Endothelial cell of umbilical vein (primary cell): Measurements from ENCODE around the gene ACTL10. TPM values are rescaled to one million over a fixed set of nuclear protein-coding genes. Genes with fewer than 3 reads are reported as not detected.

Source experiments
- BruUV-seq: library from RNA; stranded (reverse); fragments of 400-500 nt; replicated peaks from 2 replicates; lab custom pipeline; 2021; lab: Mats Ljungman, UMichigan
- CTCF ChIA-PET: fragments of 300-600, 350-600 bp; sonication (Branson Sonifier 250); formaldehyde crosslinking; loops from one replicate; lab custom pipeline; 2021; ENCODE audit warnings: antibody characterized with exemption, inconsistent platforms; lab: Charles Lee
- POLR2A ChIA-PET: fragments of 300-600, 350-600 bp; sonication (Branson Sonifier 250); formaldehyde crosslinking; loops from one replicate; lab custom pipeline; 2021; ENCODE audit warnings: antibody characterized with exemption, inconsistent platforms; lab: Charles Lee
- DNase-seq: peaks from one replicate; pipeline ENCODE4 v3.0.0-alpha.2; 2011; ENCODE audit warnings: low read depth, low spot score
- FAIRE-seq: peaks from 2 replicates; lab custom pipeline; 2011; peaks lifted over from hg19 to GRCh38; lab: Jason Lieb, UNC
- H2AFZ ChIP-seq: 2 replicates; pipeline ENCODE4 v1.6.0; 2012; ENCODE audit warnings: low read depth, low read length, control low read depth, inconsistent platforms
- H3K27ac ChIP-seq: 2 replicates; pipeline ENCODE4 v1.5.1; 2011; ENCODE audit warnings: low read depth, mild to moderate bottlenecking, control low read depth, low read length, moderate library complexity; ENCODE audit not compliant: insufficient read depth
- H3K27me3 ChIP-seq, 2 experiments: 2 replicates each; pipeline versions ENCODE4 v1.6.0 to v1.6.1; 2011; ENCODE audit warnings: low read length in 2 of 2, mixed read lengths in 1 of 2; ENCODE audit not compliant: control insufficient read depth in 2 of 2, insufficient read depth in 2 of 2
- H3K36me3 ChIP-seq, 2 experiments: 2 replicates in 1 of 2; 3 replicates in 1 of 2; pipeline ENCODE4 v1.5.1; 2011; ENCODE audit warnings: low read length in 2 of 2, mild to moderate bottlenecking in 1 of 2, moderate library complexity in 1 of 2; ENCODE audit not compliant: control insufficient read depth in 2 of 2, insufficient read depth in 2 of 2; ENCODE audit errors: extremely low read depth in 1 of 2
- H3K4me1 ChIP-seq: 3 replicates; pipeline ENCODE4 v1.5.1; 2011; ENCODE audit warnings: mild to moderate bottlenecking, low read length; ENCODE audit not compliant: control insufficient read depth, insufficient read depth; ENCODE audit errors: extremely low read depth
- H3K4me2 ChIP-seq: 2 replicates; pipeline ENCODE4 v1.6.1; 2011; ENCODE audit warnings: low read length, control low read depth, mixed read lengths; ENCODE audit not compliant: insufficient read depth
- H3K4me3 ChIP-seq, 3 experiments: fragments of 200-600 bp in 1 of 3; sonication (generic), shearing (Covaris generic) in 1 of 3; replicated peaks in 1 of 3; 2 replicates each; pipeline ENCODE4 v1.5.1; 2011 to 2016; ENCODE audit warnings: control low read depth in 3 of 3, low read length in 3 of 3, mild to moderate bottlenecking in 2 of 3, inconsistent platforms in 1 of 3, low read depth in 1 of 3, moderate library complexity in 1 of 3; ENCODE audit not compliant: insufficient read depth in 1 of 3
- H3K79me2 ChIP-seq: 2 replicates; pipeline ENCODE4 v1.6.0; 2012; ENCODE audit warnings: low read length, inconsistent platforms; ENCODE audit not compliant: control insufficient read depth, insufficient read depth
- H3K9ac ChIP-seq: replicated peaks from 2 replicates; pipeline ENCODE3; 2011; ENCODE audit warnings: low read length, control low read depth; ENCODE audit not compliant: insufficient read depth; ENCODE audit errors: extremely low read depth
- H3K9me1 ChIP-seq: replicated peaks from 3 replicates; pipeline ENCODE4 v1.6.0; 2011; ENCODE audit warnings: mild to moderate bottlenecking, low read length; ENCODE audit not compliant: control insufficient read depth, insufficient read depth; ENCODE audit errors: extremely low read depth
- H3K9me3 ChIP-seq: replicated peaks from 2 replicates; pipeline ENCODE4 v1.5.1; 2012; ENCODE audit warnings: low read length, inconsistent platforms; ENCODE audit not compliant: control insufficient read depth, insufficient read depth
- H4K20me1 ChIP-seq: replicated peaks from 2 replicates; pipeline ENCODE3; 2011; ENCODE audit warnings: mild to moderate bottlenecking, low read length; ENCODE audit not compliant: control insufficient read depth, insufficient read depth; ENCODE audit errors: extremely low read depth
- CTCF ChIP-seq, 2 donors: IDR thresholded peaks; 1 replicate in 1 of 2; 2 replicates in 1 of 2; pipeline ENCODE4 v1.5.1; 2011; ENCODE audit warnings: low read length in 2 of 2, mild to moderate bottlenecking in 2 of 2, moderate library complexity in 2 of 2, control low read depth in 1 of 2, inconsistent platforms in 1 of 2, low read depth in 1 of 2; ENCODE audit not compliant: insufficient read depth in 1 of 2; ENCODE audit errors: extremely low read depth in 1 of 2
- EZH2 ChIP-seq: IDR thresholded peaks from 2 replicates; pipeline ENCODE4 v1.6.1; 2012; ENCODE audit warnings: borderline replicate concordance, low read depth, mild to moderate bottlenecking, moderate library complexity, low read length, inconsistent platforms; ENCODE audit not compliant: severe bottlenecking
- FOS ChIP-seq: IDR thresholded peaks from 2 replicates; pipeline ENCODE4 v1.6.1; 2011; ENCODE audit warnings: mild to moderate bottlenecking, low read length, moderate library complexity, borderline replicate concordance; ENCODE audit not compliant: insufficient read depth
- GATA2 ChIP-seq: IDR thresholded peaks from 2 replicates; pipeline ENCODE4 v1.7.0; 2011; ENCODE audit warnings: low read depth, mild to moderate bottlenecking, moderate library complexity, mixed read lengths, low read length; ENCODE audit not compliant: insufficient read length, insufficient read depth
- JUN ChIP-seq: IDR thresholded peaks from 2 replicates; pipeline ENCODE4 v1.6.1; 2011; ENCODE audit warnings: borderline replicate concordance, low read depth; ENCODE audit not compliant: insufficient read length, insufficient read depth
- MAX ChIP-seq: IDR thresholded peaks from 2 replicates; pipeline ENCODE4 v1.6.1; 2011; ENCODE audit not compliant: insufficient read depth, insufficient read length
- MYC ChIP-seq: IDR thresholded peaks from one replicate; pipeline ENCODE4 v1.6.1; 2011; ENCODE audit warnings: mild to moderate bottlenecking, low read depth, low read length
- POLR2AphosphoS5 ChIP-seq: IDR thresholded peaks from 2 replicates; pipeline ENCODE4 v1.6.1; 2012; ENCODE audit warnings: low read depth, mild to moderate bottlenecking, control low read depth, low read length, moderate library complexity; ENCODE audit not compliant: insufficient read depth
- dilution Hi-C: fragments of 300-500 bp; cut with MboI; formaldehyde crosslinking; loops from one replicate; pipeline ENCODE4 v1.15.0; 2019; ENCODE audit warnings: low sequenced_read_pairs; ENCODE audit not compliant: extremely low pct_ligation_motif_present
- intact Hi-C: fragments of 100-400 bp; cut with micrococcal nuclease; formaldehyde crosslinking; loops from one replicate; pipeline ENCODE4 v1.10.0; 2022
- polyA plus RNA-seq, 4 experiments: library from polyadenylated mRNA; depleted of rRNA in 3 of 4; stranded (reverse) in 3 of 4; unstranded in 1 of 4; fragments of >200 nt; gene quantifications; 2 replicates each; pipeline versions ENCODE4 v1.2.1 to v1.2.3, GENCODE V29; 2011 to 2012; ENCODE audit warnings: missing spikeins in 1 of 4
- total RNA-seq: library from RNA; stranded (reverse); gene quantifications from 2 replicates; pipeline ENCODE4 v1.2.3, GENCODE V29; 2021

The ACTL10 gene
- total and polyA plus RNA-seq, 2 donors (not counting 3 experiments of a cell fraction or from before 2014, with no cell fraction given), result 0.92 to 1.4 TPM

DNA sequence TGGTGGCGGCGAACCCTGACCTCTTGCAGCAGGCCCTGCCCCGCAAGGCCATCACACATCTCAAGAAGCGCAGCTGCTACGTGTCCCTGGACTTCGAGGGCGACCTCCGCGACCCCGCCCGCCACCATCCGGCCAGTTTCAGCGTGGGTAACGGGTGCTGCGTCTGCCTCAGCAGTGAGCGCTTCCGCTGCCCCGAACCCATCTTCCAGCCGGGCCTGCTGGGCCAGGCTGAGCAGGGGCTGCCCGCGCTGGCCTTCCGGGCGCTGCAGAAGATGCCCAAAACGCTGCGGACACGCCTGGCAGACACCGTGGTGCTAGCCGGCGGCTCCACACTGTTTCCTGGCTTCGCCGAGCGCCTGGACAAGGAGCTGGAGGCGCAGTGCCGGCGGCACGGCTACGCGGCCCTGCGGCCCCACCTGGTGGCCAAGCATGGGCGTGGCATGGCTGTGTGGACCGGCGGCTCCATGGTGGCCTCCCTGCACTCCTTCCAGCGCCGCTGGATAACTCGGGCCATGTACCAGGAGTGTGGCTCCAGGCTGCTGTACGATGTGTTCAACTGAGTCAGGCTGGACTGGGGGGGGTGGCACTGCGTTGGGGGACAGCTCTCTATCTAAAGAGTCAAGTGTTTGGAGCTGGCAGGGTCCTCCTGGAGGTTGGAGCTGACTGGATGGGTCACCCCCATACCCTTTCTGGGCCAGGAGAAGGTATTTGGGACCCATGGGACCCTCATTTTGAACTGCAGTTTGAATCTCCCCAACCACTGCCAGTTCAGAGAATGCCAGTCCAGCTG is 1.1 kb downstream of the ACTL10 start:
- peak; percentile 73 for DNase-seq
- Histone ChIP-seq H2AFZ (peak overlapping the region; percentile 19), H3K4me1 (peaks cover 22% of the 10 kb centered on the region), H3K9me1 (no peaks in the 10 kb centered on the region), H3K79me2 (no peaks in the 10 kb centered on the region), H3K4me2 (peak overlapping the region; percentile 26), H3K27ac (no peak overlapping the region), H3K9ac (no peak overlapping the region), H3K36me3 (peaks cover 0 to 2% of the 10 kb centered on the region in 2 experiments), H3K9me3 (no peaks in the 10 kb centered on the region), H3K4me3 (peak overlapping the region in 2 of 3 experiments; percentile 8 to 33), H3K27me3 (no peaks in the 10 kb centered on the region), H4K20me1 (no peaks in the 10 kb centered on the region)
- CTCF ChIA-PET, result interaction anchor here (0.5 to 3.3 kb wide), 36 partner anchors 10 to 459 kb away, joined by 3 to 36 read pairs (median 4); partner anchors contain the start of genes CBFA2T2, CDK5RAP1, PXMP4 and SNTA1
- POLR2A ChIA-PET, result interaction anchor here (1.2 to 1.4 kb wide), 2 partner anchors 14 to 178 kb away, joined by 3 to 4 read pairs; partner anchors contain the start of gene CBFA2T2
- dilution Hi-C loops (no loop called here), intact Hi-C loops (loop anchor here (1.0 to 10.0 kb wide), 5 partner anchors 19 to 461 kb away; partner anchors contain the start of genes E2F1 and RALY)
- BruUV-seq, result no TSS peak
- FAIRE-seq, result peak; percentile 77
- TF ChIP-seq GATA2 (no peak), FOS (no peak), EZH2 (no peak), MAX (no peak), MYC (no peak), JUN (no peak), POLR2AphosphoS5 (peak; percentile 60), CTCF (IDR thresholded peaks at IDR 0.05; ENCODE audit: extremely low read depth in 1 of 2, insufficient read depth in 1 of 2, low read depth in 1 of 2, low read length in 2 of 2) (peak; percentile 96 to 98)
